Activated CD4-positive, alpha-beta T cell treated with anti-CD3 and anti-CD28 coated beads, Interleukin-2, amount 50 U/mL, for 16 hours (primary cell): ENCODE data around the gene NT5C3B.
A peak's percentile ranks its signal among the peaks of the same experiment; 100 is the strongest.
"Not testable (repeated sequence)": the region's sequence is repeated elsewhere in the genome, so short reads cannot be mapped to it uniquely, and the experiment has no call there.

ENCODE experiments used
- DNase-seq: peaks from one replicate; pipeline ENCODE4 v3.0.0-alpha.2; 2020

Gene NT5C3B

DNA sequence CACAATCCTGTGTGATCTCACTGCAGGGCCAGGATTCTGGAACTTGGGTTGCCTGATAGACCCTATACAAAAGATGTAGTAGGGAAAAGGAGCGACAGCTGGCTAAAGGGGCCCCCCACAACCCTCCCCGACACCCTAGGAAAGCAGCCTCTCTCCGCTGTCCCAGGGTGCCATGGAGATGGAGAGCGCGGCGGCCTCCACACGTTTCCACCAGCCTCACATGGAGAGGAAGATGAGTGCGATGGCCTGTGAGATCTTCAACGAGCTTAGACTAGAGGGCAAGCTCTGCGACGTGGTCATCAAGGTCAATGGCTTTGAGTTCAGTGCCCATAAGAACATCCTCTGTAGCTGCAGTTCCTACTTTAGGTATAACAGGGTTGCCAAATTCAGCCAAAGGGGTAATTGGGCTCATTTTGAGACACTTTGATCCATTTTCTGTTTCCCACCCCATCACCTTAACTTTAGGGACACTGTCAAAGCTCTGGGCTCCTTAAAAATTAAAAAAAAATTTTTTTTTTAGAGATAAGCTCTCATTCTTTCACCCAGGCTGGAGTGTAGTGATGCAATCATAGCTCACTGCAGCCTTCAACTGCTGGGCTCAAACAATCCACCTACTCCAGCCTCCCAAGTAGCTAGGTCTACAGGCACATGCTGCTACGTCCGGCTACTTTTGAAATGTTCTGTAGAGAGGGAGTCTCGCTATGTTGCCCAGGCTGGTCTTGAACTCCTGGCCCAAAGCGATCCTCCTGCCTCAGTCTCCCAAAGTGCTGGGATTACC lies 1.9 kb upstream of the NT5C3B start, which contains the start of gene KLHL10:
TSS of gene KLHL10 (plus strand) at position 65 of the 778 bp plus-strand sequence. CDS start at position 173, 108 bp downstream.
- no peak for DNase-seq

DNA sequence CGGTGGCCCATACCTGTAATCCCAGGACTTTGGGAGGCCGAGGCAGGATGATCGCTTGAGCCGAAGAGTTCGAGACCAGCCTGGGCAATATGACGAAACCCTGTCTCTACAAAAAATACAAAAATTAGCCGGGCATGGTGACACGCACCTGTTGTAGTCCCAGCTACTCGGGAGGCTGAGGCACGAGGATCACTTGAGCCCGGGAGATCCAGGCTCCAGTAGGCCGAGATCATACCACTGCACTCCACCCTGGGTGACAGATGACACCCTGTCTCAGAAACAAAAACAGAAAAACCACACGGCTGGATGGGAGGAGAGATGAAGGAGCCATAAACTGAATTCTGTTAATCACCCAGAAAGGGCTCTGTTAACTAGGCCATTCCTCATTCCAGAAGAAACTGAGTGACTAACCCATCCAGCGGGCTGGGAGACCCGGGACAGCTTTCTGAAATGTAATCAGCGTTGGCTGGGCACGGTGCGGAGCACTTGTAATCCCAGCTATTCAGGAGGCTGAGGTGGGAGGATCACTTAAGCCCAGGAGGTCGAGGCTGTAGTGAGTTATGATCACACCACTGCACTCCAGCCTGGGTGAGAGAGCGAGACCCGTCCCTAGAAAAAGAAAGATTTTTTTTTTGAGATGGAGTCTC lies 641 bp upstream of the NT5C3B start:
- no peak for DNase-seq

DNA sequence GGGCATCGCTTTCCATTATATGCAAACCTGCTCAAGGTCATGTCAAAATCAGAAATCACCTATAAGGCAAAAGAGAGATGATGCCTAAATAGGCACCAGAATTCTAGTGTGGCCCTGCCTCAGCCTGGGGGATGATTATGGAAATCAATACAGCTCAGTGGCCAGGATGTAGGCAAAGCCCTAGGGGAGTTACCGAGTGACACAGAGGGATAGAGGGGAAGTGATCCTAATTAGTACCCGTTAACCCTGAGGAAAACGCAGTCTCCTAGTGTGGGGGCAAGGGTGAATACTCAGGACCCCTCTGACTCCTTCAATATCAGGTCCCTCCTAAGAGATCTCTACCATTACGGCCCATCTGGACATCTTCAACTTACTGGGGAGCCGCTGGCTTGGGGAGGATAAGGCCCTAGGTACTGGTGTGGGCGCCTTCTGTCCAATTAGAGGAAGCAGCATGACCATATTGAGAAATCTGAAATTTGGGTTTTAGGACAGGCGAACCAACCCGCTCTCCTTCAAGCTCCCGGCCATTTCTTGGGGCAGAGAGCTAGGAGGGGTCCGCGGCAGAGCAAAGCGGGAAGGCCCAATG lies 725 bp downstream of the NT5C3B start:
- no peak for DNase-seq

DNA sequence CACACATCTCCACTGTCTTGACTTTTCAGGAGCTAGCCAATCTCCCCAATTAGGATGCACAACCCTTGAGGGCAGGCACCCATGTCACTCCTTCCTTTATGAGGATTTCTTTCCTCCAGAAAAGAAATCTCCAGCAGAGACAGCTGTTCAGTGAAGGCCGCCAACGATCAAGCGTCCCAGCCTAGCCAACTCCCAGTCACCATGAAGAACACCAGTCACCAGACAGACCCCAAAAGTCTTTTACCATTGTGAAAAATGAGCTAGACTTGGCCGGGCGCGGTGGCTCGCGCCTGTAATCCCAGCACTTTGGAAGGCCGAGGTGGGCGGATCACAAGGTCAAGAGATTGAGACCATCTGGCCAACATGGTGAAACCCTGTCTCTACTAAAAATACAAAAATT lies 6.1 kb downstream of the NT5C3B start:
- DNase-seq, result not testable (repeated sequence)

DNA sequence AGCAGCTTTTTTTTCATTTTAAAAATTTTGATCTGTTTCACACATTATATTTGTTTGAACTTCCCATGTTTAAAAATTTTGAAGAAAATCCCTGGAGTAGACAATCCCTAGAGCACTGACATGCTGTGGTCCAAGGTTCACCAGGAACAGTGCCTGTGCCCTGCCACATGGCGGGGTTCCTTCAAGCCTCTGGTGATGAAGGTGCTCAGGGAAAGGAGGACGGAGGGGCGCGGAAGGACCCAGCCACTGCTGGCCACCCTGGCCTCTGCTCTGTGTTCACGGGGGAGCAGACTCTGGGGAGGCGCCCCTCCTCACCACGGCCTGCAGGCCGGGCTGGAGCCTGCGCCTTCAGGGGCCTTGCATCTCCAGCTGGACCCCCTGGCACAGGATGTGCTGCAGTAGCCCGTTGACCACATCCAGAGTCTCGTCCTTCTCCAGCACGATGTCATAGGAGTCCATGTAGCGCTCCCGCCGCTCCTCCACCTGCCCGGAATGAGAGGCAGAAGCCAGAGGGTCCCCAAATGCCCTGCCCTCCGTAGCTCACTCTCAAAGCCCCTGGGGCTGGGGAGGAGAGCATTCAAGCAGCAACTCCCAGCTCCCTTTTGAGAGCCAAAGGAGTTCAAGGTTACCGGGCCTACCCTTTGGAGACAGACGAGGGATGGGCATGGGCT lies 10.7 kb downstream of the NT5C3B start:
- DNase-seq, result no peak

DNA sequence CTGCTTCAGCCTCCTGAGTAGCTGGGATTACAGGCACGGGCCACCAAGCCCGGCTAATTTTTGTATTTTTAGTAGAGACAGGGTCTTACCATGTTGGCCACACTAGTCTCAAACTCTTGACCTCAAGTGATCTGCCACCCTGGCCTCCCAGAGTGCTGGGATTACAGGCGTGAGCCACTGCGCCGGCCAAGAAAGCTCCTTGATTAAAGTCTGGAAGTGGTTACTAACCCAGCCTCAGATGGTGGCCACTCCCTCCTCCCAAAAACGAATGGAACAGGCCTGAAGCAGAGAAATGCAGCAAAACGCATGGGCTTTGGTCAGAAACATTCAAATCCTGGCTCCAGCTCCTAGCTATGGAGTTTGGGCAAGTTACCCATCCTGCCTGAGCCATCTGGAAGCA lies 11.9 kb downstream of the NT5C3B start:
- no peak for DNase-seq

DNA sequence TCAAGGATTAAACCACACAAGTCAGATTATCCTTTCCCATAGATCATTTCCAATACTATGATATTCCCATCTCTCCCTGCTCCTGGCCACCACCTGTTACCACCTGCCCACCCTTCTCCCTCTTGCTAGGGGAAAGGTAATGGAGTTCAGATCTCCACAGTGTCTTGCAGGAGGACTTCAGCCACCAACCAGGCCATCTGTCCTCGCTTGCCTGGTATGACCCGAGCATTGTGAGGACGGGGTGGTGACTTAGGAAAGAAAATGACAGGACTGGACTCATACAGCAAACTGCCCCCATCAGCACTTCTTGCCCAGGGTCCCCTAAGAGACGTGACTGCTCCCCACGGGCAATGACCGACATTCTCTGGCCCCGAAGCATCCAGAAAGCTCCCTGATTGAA lies 12.5 kb downstream of the NT5C3B start:
- no peak for DNase-seq

DNA sequence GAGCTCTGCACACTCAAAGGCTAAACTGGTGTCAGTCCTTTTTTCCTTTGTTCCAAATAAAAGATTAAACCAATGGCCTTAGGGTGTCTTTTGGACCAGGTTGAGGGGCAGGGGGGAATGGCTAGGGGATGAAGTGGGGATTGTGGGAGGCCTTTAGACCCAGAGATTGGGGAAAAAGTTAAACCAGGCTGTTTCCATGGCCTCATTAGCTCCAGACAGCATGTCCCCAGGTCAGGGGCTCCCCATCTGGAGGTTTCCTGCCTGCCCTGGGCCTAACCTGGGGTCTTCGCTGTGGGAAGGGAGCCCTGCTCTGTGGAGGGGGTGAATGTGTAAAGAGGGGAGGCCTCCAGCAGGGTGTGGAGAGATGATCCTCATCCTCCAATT lies 12.9 kb downstream of the NT5C3B start:
- no peak for DNase-seq

DNA sequence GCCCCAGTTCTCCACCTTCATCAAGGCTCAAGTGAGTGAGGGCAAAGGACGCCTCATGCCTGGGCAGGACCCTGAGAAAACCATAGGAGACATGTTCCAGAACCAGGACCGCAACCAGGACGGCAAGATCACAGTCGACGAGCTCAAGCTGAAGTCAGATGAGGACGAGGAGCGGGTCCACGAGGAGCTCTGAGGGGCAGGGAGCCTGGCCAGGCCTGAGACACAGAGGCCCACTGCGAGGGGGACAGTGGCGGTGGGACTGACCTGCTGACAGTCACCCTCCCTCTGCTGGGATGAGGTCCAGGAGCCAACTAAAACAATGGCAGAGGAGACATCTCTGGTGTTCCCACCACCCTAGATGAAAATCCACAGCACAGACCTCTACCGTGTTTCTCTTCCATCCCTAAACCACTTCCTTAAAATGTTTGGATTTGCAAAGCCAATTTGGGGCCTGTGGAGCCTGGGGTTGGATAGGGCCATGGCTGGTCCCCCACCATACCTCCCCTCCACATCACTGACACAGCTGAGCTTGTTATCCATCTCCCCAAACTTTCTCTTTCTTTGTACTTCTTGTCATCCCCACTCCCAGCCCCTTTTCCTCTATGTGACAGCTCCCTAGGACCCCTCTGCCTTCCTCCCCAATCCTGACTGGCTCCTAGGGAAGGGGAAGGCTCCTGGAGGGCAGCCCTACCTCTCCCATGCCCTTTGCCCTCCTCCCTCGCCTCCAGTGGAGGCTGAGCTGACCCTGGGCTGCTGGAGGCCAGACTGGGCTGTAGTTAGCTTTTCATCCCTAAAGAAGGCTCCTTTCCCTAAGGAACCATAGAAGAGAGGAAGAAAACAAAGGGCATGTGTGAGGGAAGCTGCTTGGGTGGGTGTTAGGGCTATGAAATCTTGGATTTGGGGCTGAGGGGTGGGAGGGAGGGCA lies 13.6 kb downstream of the NT5C3B start:
- no peak for DNase-seq

DNA sequence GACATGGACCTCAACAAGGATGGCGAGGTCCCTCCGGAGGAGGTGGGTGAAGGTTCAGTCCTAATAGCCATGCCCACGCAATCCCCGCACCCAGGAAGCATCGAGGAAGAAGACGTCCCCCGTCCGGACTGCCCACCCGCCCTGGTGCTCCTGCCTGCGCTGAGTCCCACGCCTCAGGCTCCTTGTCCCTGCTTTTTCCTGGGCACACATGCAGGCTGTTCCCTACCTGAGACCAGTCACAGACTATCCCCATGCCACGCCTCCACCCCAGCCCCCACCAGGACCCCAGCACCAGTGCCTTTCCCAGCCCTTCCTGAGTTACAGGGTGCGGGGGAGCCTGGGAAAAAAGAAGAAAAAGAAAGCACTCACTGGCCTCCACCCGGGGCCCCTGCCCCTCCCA lies 14.3 kb downstream of the NT5C3B start:
- DNase-seq, result no peak

DNA sequence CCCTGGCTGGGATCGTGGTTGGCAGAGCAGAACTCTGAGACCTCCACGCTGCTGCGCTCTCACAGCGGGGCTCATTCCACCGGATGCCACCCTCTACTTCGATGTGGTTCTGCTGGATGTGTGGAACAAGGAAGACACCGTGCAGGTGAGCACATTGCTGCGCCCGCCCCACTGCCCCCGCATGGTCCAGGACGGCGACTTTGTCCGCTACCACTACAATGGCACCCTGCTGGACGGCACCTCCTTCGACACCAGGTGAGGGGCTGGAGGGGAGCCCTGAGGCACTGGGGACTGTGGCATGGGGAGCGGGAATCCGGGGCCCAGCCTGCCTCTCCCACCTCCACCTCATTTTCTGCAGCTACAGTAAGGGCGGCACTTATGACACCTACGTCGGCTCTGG lies 18.0 kb downstream of the NT5C3B start:
- no peak for DNase-seq

DNA sequence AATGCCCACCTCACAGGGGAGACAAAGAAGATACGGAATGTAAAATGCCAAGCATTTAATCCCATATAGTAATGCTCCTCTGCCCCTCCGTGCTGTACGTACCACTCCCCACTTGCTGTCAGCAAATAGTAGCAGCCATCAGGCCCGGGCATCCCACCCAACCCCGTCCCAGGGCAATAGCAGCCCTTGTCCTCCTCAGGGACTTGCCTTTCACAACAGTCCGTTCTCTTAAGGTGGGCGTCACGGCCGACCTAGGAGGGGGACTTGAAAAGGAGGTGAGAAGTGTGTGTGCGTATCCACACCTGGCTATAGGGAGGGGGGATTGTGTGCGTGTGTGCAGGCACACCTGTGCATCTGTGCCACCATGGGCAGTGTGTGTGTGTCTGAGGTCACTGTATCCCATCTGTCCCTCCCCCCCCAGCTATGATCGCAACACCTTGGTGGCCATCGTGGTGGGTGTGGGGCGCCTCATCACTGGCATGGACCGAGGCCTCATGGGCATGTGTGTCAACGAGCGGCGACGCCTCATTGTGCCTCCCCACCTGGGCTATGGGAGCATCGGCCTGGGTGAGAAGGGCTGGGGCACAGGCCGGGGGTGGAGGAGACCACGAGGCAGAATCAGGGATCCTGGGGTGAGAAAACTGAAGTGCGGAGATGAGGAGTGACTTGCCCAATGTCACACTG lies 19.3 kb downstream of the NT5C3B start:
- DNase-seq, result no peak

DNA sequence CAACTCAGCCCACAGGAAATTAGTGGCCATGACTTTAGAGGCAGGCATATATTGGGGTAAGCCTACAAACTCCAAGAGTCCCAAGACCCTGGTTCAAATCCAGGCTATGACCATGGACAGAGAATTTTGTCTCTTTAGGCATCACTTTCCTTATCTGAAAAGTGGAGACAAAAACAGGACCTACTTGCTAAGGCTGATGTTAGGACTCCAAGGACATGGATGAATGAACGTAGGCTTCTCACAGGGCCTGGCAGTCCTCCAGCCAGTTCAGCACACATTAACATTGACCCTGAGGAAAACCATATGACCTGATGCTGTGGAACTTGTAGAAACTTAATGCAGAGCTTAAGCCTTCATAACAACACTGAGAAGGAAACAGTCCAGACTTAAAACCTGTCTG lies 21.8 kb downstream of the NT5C3B start:
- no peak for DNase-seq

DNA sequence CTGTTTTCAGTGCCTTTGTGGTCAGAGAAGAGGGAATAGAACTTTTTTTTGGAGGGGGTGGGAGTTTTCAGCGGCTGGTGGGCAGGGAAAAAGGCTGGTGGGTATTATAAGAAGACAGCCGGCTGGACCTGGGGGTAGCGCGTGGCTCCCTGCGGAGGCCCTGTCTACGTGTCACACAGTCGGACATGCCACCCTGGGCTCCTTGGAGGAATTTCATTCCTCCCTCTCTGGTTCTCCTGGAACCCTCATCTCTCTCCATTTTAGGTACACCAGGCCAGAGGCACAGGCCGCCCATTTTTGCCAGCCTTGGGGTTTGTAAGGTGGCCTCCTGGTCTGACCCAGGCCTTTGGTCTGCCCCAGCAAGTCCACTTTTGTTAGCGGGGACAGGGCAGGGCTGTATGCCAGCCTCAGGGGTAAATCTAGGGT lies 22.3 kb downstream of the NT5C3B start:
- DNase-seq, result no peak

DNA sequence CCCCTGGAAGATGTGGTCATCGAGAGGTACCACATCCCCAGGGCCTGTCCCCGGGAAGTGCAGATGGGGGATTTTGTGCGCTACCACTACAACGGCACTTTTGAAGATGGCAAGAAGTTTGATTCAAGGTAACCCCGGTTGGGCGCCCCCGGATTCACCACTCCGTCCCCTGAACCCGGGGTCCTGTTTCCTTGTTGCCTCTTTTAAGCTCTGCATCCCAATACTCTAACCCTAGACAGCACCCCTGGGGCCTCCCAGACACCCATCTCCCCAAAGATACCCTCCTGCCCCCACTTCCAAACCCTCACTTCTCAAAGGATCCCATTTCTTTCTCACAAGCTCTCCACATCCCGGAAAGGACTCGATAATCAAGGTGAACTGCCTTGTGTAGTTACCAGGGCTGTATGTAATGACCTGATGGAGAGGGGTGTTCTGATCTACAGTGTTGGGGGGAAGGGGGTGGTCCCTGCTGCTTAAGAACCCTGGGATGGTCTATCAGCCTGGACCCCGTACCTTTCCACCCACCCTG lies 22.8 kb downstream of the NT5C3B start:
- DNase-seq, result no peak

DNA sequence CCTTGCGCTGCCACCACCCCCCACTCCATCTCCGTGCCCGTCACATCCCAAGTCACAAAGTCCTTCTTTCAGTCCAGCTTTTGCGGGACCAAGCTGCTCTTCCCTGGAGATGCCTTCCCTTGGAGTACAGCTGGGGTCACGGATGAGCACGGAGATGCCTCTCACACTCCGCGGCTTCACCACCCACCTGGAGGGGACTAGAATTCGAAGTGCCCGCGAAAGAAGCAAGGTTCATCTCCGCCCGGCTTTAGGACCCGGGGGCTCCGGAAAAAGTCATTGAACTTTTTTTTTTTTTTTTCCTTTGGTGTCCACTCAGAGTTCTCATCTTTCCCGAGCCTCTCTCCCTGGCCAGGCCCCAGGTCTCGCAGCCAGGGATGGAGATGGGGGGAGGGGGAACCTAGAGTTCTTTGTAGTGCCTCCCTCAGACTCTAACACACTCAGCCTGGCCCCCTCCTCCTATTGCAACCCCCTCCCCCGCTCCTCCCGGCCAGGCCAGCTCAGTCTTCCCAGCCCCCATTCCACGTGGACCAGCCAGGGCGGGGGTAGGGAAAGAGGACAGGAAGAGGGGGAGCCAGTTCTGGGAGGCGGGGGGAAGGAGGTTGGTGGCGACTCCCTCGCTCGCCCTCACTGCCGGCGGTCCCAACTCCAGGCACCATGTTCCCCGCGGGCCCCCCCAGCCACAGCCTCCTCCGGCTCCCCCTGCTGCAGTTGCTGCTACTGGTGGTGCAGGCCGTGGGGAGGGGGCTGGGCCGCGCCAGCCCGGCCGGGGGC lies 23.5 kb downstream of the NT5C3B start, which contains the start of gene FKBP10:
TSS of gene FKBP10 (plus strand) at position 624 of the 771 bp plus-strand sequence. CDS start at position 655, 31 bp downstream.
- no peak for DNase-seq

DNA sequence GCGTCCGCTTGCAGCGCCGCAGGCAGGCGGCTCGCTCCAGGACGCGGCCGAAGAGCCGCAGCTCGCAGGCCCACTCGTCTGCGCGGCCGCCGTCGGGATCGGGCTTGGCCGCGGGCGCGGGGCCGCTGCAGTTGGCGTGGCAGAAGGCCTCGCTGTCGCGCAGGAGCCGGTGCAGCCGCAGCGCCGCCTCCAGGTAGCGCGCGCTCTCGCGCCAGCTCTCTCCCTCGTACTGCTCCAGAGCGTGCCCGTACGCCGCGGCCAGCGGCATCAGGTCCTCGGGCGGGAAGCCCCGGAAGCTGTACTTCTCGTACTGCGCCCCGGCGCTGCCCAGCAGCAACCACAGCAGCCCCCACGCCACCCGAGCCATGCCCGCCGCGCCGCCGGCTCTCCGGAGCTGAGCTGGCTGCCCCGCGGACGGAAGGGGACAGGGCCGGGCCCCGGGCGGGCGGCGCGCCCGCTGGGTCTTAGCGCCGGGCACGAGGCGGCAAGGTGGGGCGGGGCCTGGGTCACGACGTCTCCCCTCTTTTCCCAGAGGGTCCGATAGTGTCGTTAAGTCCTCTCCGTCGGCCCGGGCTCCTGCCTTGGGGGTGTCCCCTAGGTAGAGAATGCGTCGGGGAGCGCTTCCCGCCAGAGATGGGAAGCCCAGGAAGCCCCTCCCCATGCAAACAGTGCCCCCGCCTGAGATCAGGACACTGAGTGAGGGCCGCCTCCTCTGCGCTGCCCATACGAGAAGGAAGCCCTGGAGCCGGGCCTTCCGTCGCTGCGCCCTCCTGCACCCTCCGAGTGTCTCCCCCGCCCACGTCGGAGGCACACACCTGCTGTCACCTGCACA lies 24.3 kb downstream of the NT5C3B start, which contains the start of gene P3H4:
TSS of gene P3H4 (minus strand) at position 401 of the 832 bp plus-strand sequence. CDS start at position 367, 34 bp downstream.
- peak; percentile 63 for DNase-seq

DNA sequence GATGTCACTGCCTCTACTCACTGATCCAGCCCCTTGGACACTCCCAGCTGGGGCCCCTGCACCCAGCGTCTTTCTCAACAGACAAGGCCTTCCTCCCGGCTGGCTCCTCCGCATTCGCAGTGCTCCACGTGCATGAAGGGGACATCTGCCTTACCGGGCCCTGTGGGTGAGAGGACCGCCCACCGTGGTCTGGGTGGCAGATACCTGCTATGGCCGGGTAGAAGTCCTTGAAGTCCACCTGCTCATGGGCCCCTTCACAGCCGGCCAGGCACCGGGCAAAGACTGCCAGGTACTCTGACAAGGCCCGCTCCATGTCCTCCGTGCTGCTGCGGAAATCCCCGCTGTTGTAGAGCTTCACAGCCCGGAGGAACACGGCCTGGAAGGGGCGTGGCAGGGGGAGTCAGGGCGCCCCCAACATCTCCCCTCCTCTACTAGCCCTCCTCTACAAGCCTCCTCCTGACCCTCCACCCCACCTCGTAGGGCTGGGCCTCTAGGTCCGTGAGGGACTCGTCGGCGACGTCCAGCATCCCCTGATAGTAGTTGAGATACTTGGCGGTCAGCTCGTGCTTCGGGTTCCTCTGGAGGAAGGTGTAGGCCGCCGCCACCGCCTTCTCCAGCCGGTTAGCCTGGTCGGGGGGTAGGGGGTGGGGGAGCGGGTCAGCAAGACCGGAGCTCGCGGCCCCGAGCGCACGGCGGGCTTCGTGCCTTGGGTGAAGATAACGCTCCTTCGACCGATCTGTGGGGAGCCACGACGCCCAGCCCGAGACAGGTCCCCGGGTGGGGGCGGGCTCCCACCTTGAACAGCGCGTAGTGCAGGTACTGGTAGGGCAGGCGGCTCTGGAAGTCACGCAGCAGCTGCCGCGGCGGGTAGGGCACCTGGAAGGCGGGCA lies 25.1 kb downstream of the NT5C3B start:
- no peak for DNase-seq
